H9 (cell line): Measurements from ENCODE around the gene PPM1M. TPM values are rescaled to one million over a fixed set of nuclear protein-coding genes. Genes with fewer than 3 reads are reported as not detected.

Experiments
- DNase-seq: peaks from one replicate; pipeline ENCODE4 v3.0.0-alpha.2; 2017
- H2AFZ ChIP-seq: one replicate; pipeline ENCODE4 v1.6.1; 2013; ENCODE audit warnings: mild to moderate bottlenecking, low read length, control low read depth, moderate library complexity
- H2AK5ac ChIP-seq: 2 replicates; pipeline ENCODE4 v1.6.1; 2013; ENCODE audit warnings: low read length, control low read depth, mixed read lengths; ENCODE audit not compliant: insufficient read length
- H2BK120ac ChIP-seq: one replicate; pipeline ENCODE4 v1.6.1; 2013; ENCODE audit warnings: low read depth, mild to moderate bottlenecking, low read length, control low read depth, inconsistent platforms; ENCODE audit not compliant: poor library complexity, severe bottlenecking
- H2BK12ac ChIP-seq: 2 replicates; pipeline ENCODE4 v1.6.1; 2013; ENCODE audit warnings: low read length, control low read depth, mixed read lengths, low read depth; ENCODE audit not compliant: insufficient read length
- H2BK15ac ChIP-seq: 2 replicates; pipeline ENCODE4 v1.6.1; 2013; ENCODE audit warnings: low read depth, low read length, control low read depth
- H2BK20ac ChIP-seq: one replicate; pipeline ENCODE4 v1.6.1; 2013; ENCODE audit warnings: low read depth, mild to moderate bottlenecking, low read length, control low read depth, inconsistent platforms; ENCODE audit not compliant: poor library complexity, severe bottlenecking
- H2BK5ac ChIP-seq: 2 replicates; pipeline ENCODE4 v1.6.1; 2013; ENCODE audit warnings: low read length, control low read depth, mixed read lengths; ENCODE audit not compliant: insufficient read length
- H3K14ac ChIP-seq: 2 replicates; pipeline ENCODE4 v1.6.1; 2013; ENCODE audit warnings: low read length, control low read depth; ENCODE audit not compliant: insufficient read depth
- H3K18ac ChIP-seq: 2 replicates; pipeline ENCODE4 v1.6.1; 2013; ENCODE audit warnings: low read depth, mild to moderate bottlenecking, mixed read lengths, low read length, control low read depth; ENCODE audit not compliant: insufficient read length
- H3K23ac ChIP-seq: 2 replicates; pipeline ENCODE4 v1.6.1; 2013; ENCODE audit warnings: low read length, control low read depth, mixed read lengths, low read depth; ENCODE audit not compliant: insufficient read length
- H3K23me2 ChIP-seq: 2 replicates; pipeline ENCODE4 v1.6.1; 2013; ENCODE audit warnings: low read depth, mild to moderate bottlenecking, mixed read lengths, low read length, control low read depth; ENCODE audit not compliant: insufficient read length, poor library complexity, severe bottlenecking
- H3K27ac ChIP-seq: 2 replicates; pipeline ENCODE4 v1.5.1; 2013; ENCODE audit warnings: low read length, control low read depth, mixed read lengths, low read depth; ENCODE audit not compliant: insufficient read length
- H3K27me3 ChIP-seq: 2 replicates; pipeline ENCODE4 v1.6.1; 2013; ENCODE audit warnings: low read length, control low read depth, inconsistent platforms; ENCODE audit not compliant: insufficient read depth
- H3K4ac ChIP-seq: 2 replicates; pipeline ENCODE4 v1.6.1; 2013; ENCODE audit warnings: low read depth, mild to moderate bottlenecking, control low read depth, inconsistent platforms, low read length, moderate library complexity
- H3K4me1 ChIP-seq: 2 replicates; pipeline ENCODE4 v1.6.1; 2013; ENCODE audit warnings: low read length, control low read depth, inconsistent platforms; ENCODE audit not compliant: insufficient read depth
- H3K4me2 ChIP-seq: 2 replicates; pipeline ENCODE4 v1.6.1; 2013; ENCODE audit warnings: low read length, control low read depth, mixed read lengths; ENCODE audit not compliant: insufficient read length, insufficient read depth
- H3K56ac ChIP-seq: 2 replicates; pipeline ENCODE4 v1.6.1; 2013; ENCODE audit warnings: low read depth, mild to moderate bottlenecking, mixed read lengths, low read length, control low read depth; ENCODE audit not compliant: insufficient read length
- H3K79me1 ChIP-seq: 2 replicates; pipeline ENCODE4 v1.6.1; 2013; ENCODE audit warnings: low read depth, mild to moderate bottlenecking, moderate library complexity, low read length, control low read depth, inconsistent platforms; ENCODE audit not compliant: insufficient read depth, poor library complexity, severe bottlenecking
- H3K79me2 ChIP-seq: 2 replicates; pipeline ENCODE4 v1.6.1; 2013; ENCODE audit warnings: low read length, control low read depth, inconsistent platforms; ENCODE audit not compliant: insufficient read depth
- H3K9ac ChIP-seq: 2 replicates; pipeline ENCODE4 v1.6.1; 2013; ENCODE audit warnings: low read length, control low read depth, mixed read lengths; ENCODE audit not compliant: insufficient read length; ENCODE audit errors: extremely low read depth
- H3K9me3 ChIP-seq: one replicate; pipeline ENCODE4 v1.6.1; 2013; ENCODE audit warnings: low read depth, low read length, inconsistent platforms; ENCODE audit not compliant: control insufficient read depth
- H3T11ph ChIP-seq: one replicate; pipeline ENCODE4 v1.6.1; 2013; ENCODE audit warnings: mild to moderate bottlenecking, low read length, control low read depth, inconsistent platforms
- H4K20me1 ChIP-seq: one replicate; pipeline ENCODE4 v1.6.1; 2013; ENCODE audit not compliant: control insufficient read depth, insufficient read length, insufficient read depth
- H4K5ac ChIP-seq: 2 replicates; pipeline ENCODE4 v1.6.1; 2013; ENCODE audit warnings: low read depth, mild to moderate bottlenecking, mixed read lengths, low read length, control low read depth; ENCODE audit not compliant: insufficient read length
- H4K8ac ChIP-seq: replicated peaks from 2 replicates; pipeline ENCODE4 v1.6.1; 2013; ENCODE audit warnings: low read length, control low read depth, mixed read lengths, low read depth; ENCODE audit not compliant: insufficient read length
- H4K91ac ChIP-seq: 2 replicates; pipeline ENCODE4 v1.6.1; 2013; ENCODE audit warnings: low read depth, mild to moderate bottlenecking, moderate library complexity, mixed read lengths, low read length, control low read depth; ENCODE audit not compliant: insufficient read length
- H3K27ac Mint-ChIP-seq, 3 experiments: 2 replicates in 2 of 3; 3 replicates in 1 of 3; pipeline ENCODE4 v1.8.0; 2020 to 2021; ENCODE audit warnings: mixed read lengths in 3 of 3, mild to moderate bottlenecking in 1 of 3, moderate library complexity in 1 of 3
- H3K27me3 Mint-ChIP-seq: 2 replicates; pipeline ENCODE4 v1.8.0; 2021; ENCODE audit warnings: low read depth, mild to moderate bottlenecking, moderate library complexity, mixed read lengths
- H3K36me3 Mint-ChIP-seq, 3 experiments: 2 replicates in 2 of 3; 3 replicates in 1 of 3; pipeline ENCODE4 v1.8.0; 2020 to 2021; ENCODE audit warnings: low read depth in 3 of 3, mixed read lengths in 3 of 3; ENCODE audit not compliant: insufficient read depth in 1 of 3
- H3K4me1 Mint-ChIP-seq, 2 experiments: 2 replicates each; pipeline ENCODE4 v1.8.0; 2020; ENCODE audit warnings: mixed read lengths in 2 of 2
- H3K4me3 Mint-ChIP-seq, 2 experiments: 2 replicates in 1 of 2; 3 replicates in 1 of 2; pipeline ENCODE4 v1.8.0; 2020 to 2021; ENCODE audit warnings: mild to moderate bottlenecking in 2 of 2, mixed read lengths in 2 of 2, moderate library complexity in 1 of 2
- H3K9me3 Mint-ChIP-seq, 2 experiments: 2 replicates in 1 of 2; 3 replicates in 1 of 2; pipeline ENCODE4 v1.8.0; 2020; ENCODE audit warnings: mild to moderate bottlenecking in 2 of 2, mixed read lengths in 2 of 2, moderate library complexity in 1 of 2
- CTCF ChIP-seq: fragments of 200-600 bp; sonication (generic); conservative IDR thresholded peaks from 3 replicates; pipeline ENCODE4 v1.8.0; 2021; ENCODE audit warnings: antibody characterized with exemption, mild to moderate bottlenecking
- WGBS: extraction: QIAGEN DNeasy Blood & Tissue Kit; methylation state at CpG from one replicate; pipeline ENCODE4 v1.1.7; 2013; ENCODE audit warnings: missing lambda C conversion rate, low lambda C conversion rate, mixed read lengths; ENCODE audit not compliant: insufficient read length; ENCODE audit errors: extremely low coverage; 5-methylcytosine and 5-hydroxymethylcytosine counted together
- total RNA-seq: library from RNA; stranded (reverse); gene quantifications from 2 replicates; pipeline ENCODE4 v1.2.1, GENCODE V29; 2021

Gene PPM1M
- total RNA-seq, 1 experiment from 2014 or later = 7.4 TPM

DNA sequence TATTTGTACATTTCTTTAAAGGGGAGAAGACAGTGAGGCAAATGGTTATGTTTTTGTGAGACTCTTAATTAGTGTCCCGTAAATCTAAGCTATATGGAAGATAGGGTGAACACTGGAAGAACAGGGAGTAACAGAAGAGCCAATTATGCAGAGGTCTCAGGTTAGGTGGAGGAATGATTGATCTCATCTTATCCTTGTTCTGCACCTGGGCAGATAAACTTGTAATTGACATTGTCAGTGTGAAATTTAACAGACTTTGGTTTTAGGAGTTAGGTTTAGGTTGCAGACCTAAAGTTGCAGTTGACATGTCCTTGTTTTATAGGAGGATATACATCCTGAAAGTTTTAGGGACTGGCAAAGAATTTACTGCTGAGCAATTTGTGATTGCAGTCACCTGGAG, 3.5 kb upstream of the PPM1M start:
- H3K23ac ChIP-seq = no peak overlapping the region
- no peak overlapping the region for H3K27ac ChIP-seq
- H2AFZ ChIP-seq = no peak overlapping the region
- peaks cover 29 to 43% of the 10 kb centered on the region in 2 experiments for H3K4me1 Mint-ChIP-seq
- no peak overlapping the region for H2BK120ac ChIP-seq
- no peak overlapping the region for H2BK5ac ChIP-seq
- peaks cover 14% of the 10 kb centered on the region; the same call in 1 of the 2 replicates for H3K27me3 ChIP-seq
- H3K18ac ChIP-seq = no peak overlapping the region
- H3K36me3 Mint-ChIP-seq = peaks cover 0 to 10% (median 6%) of the 10 kb centered on the region in 3 experiments; a peak in 3 of 7 replicates
- no peak overlapping the region for H4K91ac ChIP-seq
- no peak overlapping the region for H3K14ac ChIP-seq
- WGBS = no CpG with 5 or more reads among the region's 1 CpG
- H3K56ac ChIP-seq = no peak overlapping the region
- H3K9ac ChIP-seq = no peak overlapping the region
- H4K8ac ChIP-seq = no peak overlapping the region
- H2BK20ac ChIP-seq = no peak overlapping the region
- peaks cover 11% of the 10 kb centered on the region for H3K4me1 ChIP-seq
- no peaks in the 10 kb centered on the region for H3K9me3 ChIP-seq
- DNase-seq = no peak
- H3K4ac ChIP-seq = no peak overlapping the region
- H3K4me3 Mint-ChIP-seq = no peak overlapping the region
- peaks cover 11% of the 10 kb centered on the region for H3K23me2 ChIP-seq
- no peak overlapping the region for H2BK12ac ChIP-seq
- H2AK5ac ChIP-seq = no peak overlapping the region
- H3K79me2 ChIP-seq = peaks cover 5% of the 10 kb centered on the region; the same call in 1 of the 2 replicates
- no peak overlapping the region for H2BK15ac ChIP-seq
- no peak overlapping the region for H3K27ac Mint-ChIP-seq
- no peak overlapping the region for H4K5ac ChIP-seq
- TF ChIP-seq CTCF = no peak
- no peak overlapping the region for H3K4me2 ChIP-seq
- no peaks in the 10 kb centered on the region for H3K79me1 ChIP-seq
- no peak overlapping the region for H3T11ph ChIP-seq
- peaks cover 0 to 5% of the 10 kb centered on the region in 2 experiments; a peak in 2 of 5 replicates for H3K9me3 Mint-ChIP-seq
- no peaks in the 10 kb centered on the region for H4K20me1 ChIP-seq
- H3K27me3 Mint-ChIP-seq = peaks cover 40% of the 10 kb centered on the region
